HG03575 (cell line): ENCODE measurements around the gene BDKRB2.

Experiments
- ATAC-seq: cut with Tn5 transposase; IDR thresholded peaks from one replicate; pipeline ENCODE4 v1.9.1; 2021; ENCODE audit not compliant: unreplicated experiment, insufficient number of reproducible peaks, low FRiP score; ENCODE audit errors: extremely low read depth

BDKRB2 gene

GRCh38 chr14:96261772-96262655 is 57.4 kb downstream of the BDKRB2 start:
- no peak for ATAC-seq

- ATAC-seq = no peak
Measured at GRCh38 chr14:96263347-96264199, 58.9 kb downstream of the BDKRB2 start.

- no peak for ATAC-seq
Measured at GRCh38 chr14:96264200-96264553, 59.5 kb downstream of the BDKRB2 start.

GRCh38 chr14:96264853-96265252 is 60.2 kb downstream of the BDKRB2 start:
- ATAC-seq = no peak

- ATAC-seq = no peak
Measured at GRCh38 chr14:96265383-96266095, 60.9 kb downstream of the BDKRB2 start.

- ATAC-seq = no peak
Measured at GRCh38 chr14:96267336-96267735, 62.7 kb downstream of the BDKRB2 start.

- ATAC-seq = no peak
Measured at GRCh38 chr14:96267916-96268315, 63.3 kb downstream of the BDKRB2 start.

- ATAC-seq = no peak
Measured at GRCh38 chr14:96268431-96269358, 64.1 kb downstream of the BDKRB2 start.

GRCh38 chr14:96269359-96269710 is 64.7 kb downstream of the BDKRB2 start:
- no peak for ATAC-seq

GRCh38 chr14:96270565-96271420 is 66.2 kb downstream of the BDKRB2 start:
- ATAC-seq = no peak

GRCh38 chr14:96271421-96271762 is 66.8 kb downstream of the BDKRB2 start:
- no peak for ATAC-seq

GRCh38 chr14:96272777-96273473 is 68.3 kb downstream of the BDKRB2 start:
- ATAC-seq = no peak

GRCh38 chr14:96273629-96274028 is 69.0 kb downstream of the BDKRB2 start:
- no peak for ATAC-seq

GRCh38 chr14:96274122-96274521 is 69.5 kb downstream of the BDKRB2 start:
- no peak for ATAC-seq

- no peak for ATAC-seq
Measured at GRCh38 chr14:96274543-96274942, 69.9 kb downstream of the BDKRB2 start.

- no peak for ATAC-seq
Measured at GRCh38 chr14:96275177-96276112, 70.8 kb downstream of the BDKRB2 start.
